Neural cell (in vitro differentiated cells): ENCODE results near the gene LDLRAD2. TPM values are rescaled to one million over a fixed set of nuclear protein-coding genes. Genes with fewer than 3 reads are reported as not detected.

ENCODE experiments used
- H2AFZ ChIP-seq: fragments of 200-600, 300-800 bp; sonication (generic), shearing (Covaris generic); 2 replicates; pipeline ENCODE4 v1.6.0; 2014; ENCODE audit warnings: low read depth, mild to moderate bottlenecking, antibody characterized with exemption, low read length, moderate library complexity
- H3F3A ChIP-seq: fragments of 200-600 bp; shearing (Covaris generic); 2 replicates; pipeline ENCODE4 v1.6.1; 2016; ENCODE audit warnings: mild to moderate bottlenecking, moderate library complexity, mixed read lengths, antibody characterized with exemption, low read length; ENCODE audit not compliant: insufficient read depth, poor library complexity, severe bottlenecking
- H3K27ac ChIP-seq: fragments of 200-600, 300-800 bp; sonication (generic), shearing (Covaris generic); 2 replicates; pipeline ENCODE4 v1.5.1; 2014; ENCODE audit warnings: mild to moderate bottlenecking, low read length, moderate library complexity
- H3K27me3 ChIP-seq: fragments of 300-800, 200-600 bp; sonication (generic), shearing (Covaris generic); 2 replicates; pipeline ENCODE4 v1.6.0; 2014; ENCODE audit warnings: mild to moderate bottlenecking, low read depth, low read length, moderate library complexity; ENCODE audit not compliant: insufficient read depth
- H3K36me3 ChIP-seq: fragments of 300-800, 200-600 bp; sonication (generic), shearing (Covaris generic); 2 replicates; pipeline ENCODE4 v1.5.1; 2014; ENCODE audit warnings: mild to moderate bottlenecking, antibody characterized with exemption, low read length, moderate library complexity; ENCODE audit not compliant: insufficient read depth
- H3K4me2 ChIP-seq: fragments of 300-800, 200-600 bp; sonication (generic), shearing (Covaris generic); 2 replicates; pipeline ENCODE4 v1.6.0; 2014; ENCODE audit warnings: mild to moderate bottlenecking, low read length
- H3K4me3 ChIP-seq: fragments of 300-800, 200-600 bp; sonication (generic), shearing (Covaris generic); 2 replicates; pipeline ENCODE4 v1.5.1; 2014; ENCODE audit warnings: mild to moderate bottlenecking, low read length, moderate library complexity
- H3K79me2 ChIP-seq: fragments of 200-600 bp; shearing (Covaris generic); replicated peaks from 2 replicates; pipeline ENCODE4 v1.6.0; 2014; ENCODE audit warnings: mild to moderate bottlenecking, low read length, moderate library complexity; ENCODE audit not compliant: insufficient read depth
- H3K9ac ChIP-seq: fragments of 300-800, 200-600 bp; sonication (generic), shearing (Covaris generic); 2 replicates; pipeline ENCODE4 v1.6.1; 2016; ENCODE audit warnings: mild to moderate bottlenecking, low read length, mixed read lengths
- H3K9me2 ChIP-seq: fragments of 200-600 bp; shearing (Covaris generic); 2 replicates; pipeline ENCODE4 v1.6.1; 2016; ENCODE audit warnings: mild to moderate bottlenecking, low read length, mixed read lengths; ENCODE audit not compliant: insufficient read depth
- H3K9me3 ChIP-seq: fragments of 200-600, 300-800 bp; sonication (generic), shearing (Covaris generic); 2 replicates; pipeline ENCODE4 v1.6.1; 2016; ENCODE audit warnings: mild to moderate bottlenecking, mixed run types, low read length, moderate library complexity, mixed read lengths
- H4K20me1 ChIP-seq: fragments of 200-600 bp; shearing (Covaris generic); 2 replicates; pipeline ENCODE4 v1.6.1; 2016; ENCODE audit warnings: mild to moderate bottlenecking, mixed run types; ENCODE audit not compliant: insufficient read depth
- CTCF ChIP-seq: fragments of 450-650 bp; IDR thresholded peaks from 2 replicates; pipeline ENCODE4 v1.5.1; 2014; ENCODE audit warnings: antibody characterized with exemption, mild to moderate bottlenecking, moderate library complexity; ENCODE audit not compliant: poor library complexity, severe bottlenecking
- EP300 ChIP-seq: fragments of 450-650 bp; conservative IDR thresholded peaks from 2 replicates; pipeline ENCODE4 v1.6.1; 2014; ENCODE audit warnings: antibody characterized with exemption, mild to moderate bottlenecking, moderate library complexity; ENCODE audit not compliant: poor library complexity, severe bottlenecking
- EZH2 ChIP-seq: fragments of 200-600, 300-800 bp; shearing (Covaris generic), sonication (generic); IDR thresholded peaks from 2 replicates; pipeline ENCODE4 v1.6.1; 2014; ENCODE audit warnings: antibody characterized with exemption, low read length, borderline replicate concordance, mild to moderate bottlenecking; ENCODE audit not compliant: insufficient read depth, poor library complexity, severe bottlenecking
- MXI1 ChIP-seq: fragments of 450-650 bp; conservative IDR thresholded peaks from 2 replicates; pipeline ENCODE4 v1.6.1; 2014; ENCODE audit warnings: antibody characterized with exemption, mild to moderate bottlenecking; ENCODE audit not compliant: poor library complexity, severe bottlenecking
- POLR2AphosphoS5 ChIP-seq: IDR thresholded peaks from 2 replicates; pipeline ENCODE4 v1.6.1; 2012
- RAD21 ChIP-seq: fragments of 450-650 bp; conservative IDR thresholded peaks from 2 replicates; pipeline ENCODE4 v1.6.1; 2014; ENCODE audit warnings: antibody characterized with exemption, mild to moderate bottlenecking, moderate library complexity
- REST ChIP-seq: IDR thresholded peaks from 2 replicates; pipeline ENCODE4 v1.6.1; 2012; ENCODE audit warnings: borderline replicate concordance
- SMC3 ChIP-seq: fragments of 450-650 bp; conservative IDR thresholded peaks from 2 replicates; pipeline ENCODE4 v1.6.1; 2014; ENCODE audit warnings: antibody characterized with exemption, mild to moderate bottlenecking, moderate library complexity; ENCODE audit not compliant: poor library complexity
- TAF1 ChIP-seq: IDR thresholded peaks from 2 replicates; pipeline ENCODE4 v1.6.1; 2012; ENCODE audit warnings: low read depth
- polyA plus RNA-seq: library from polyadenylated mRNA; depleted of rRNA; stranded (reverse); fragments of >200 nt; gene quantifications from 2 replicates; pipeline ENCODE4 v1.2.3, GENCODE V29; 2014

Gene LDLRAD2
- polyA plus RNA-seq, 1 donor from 2014 or later: not detected

- no peak overlapping the region for H3K4me2 ChIP-seq
- no peaks in the 10 kb centered on the region for H3K79me2 ChIP-seq
- H3K27me3 ChIP-seq: no peaks in the 10 kb centered on the region
- H3K27ac ChIP-seq: no peak overlapping the region
- H2AFZ ChIP-seq: no peak overlapping the region
- H3K9me2 ChIP-seq: no peaks in the 10 kb centered on the region
- H3K36me3 ChIP-seq: no peaks in the 10 kb centered on the region
- H3K9ac ChIP-seq: no peak overlapping the region
- H3K4me3 ChIP-seq: no peak overlapping the region
- TF ChIP-seq RAD21 (no peak), POLR2AphosphoS5 (no peak), EZH2 (no peak), TAF1 (no peak), REST (no peak), EP300 (no peak), MXI1 (no peak)
- H3F3A ChIP-seq: no peaks in the 10 kb centered on the region
- H4K20me1 ChIP-seq: no peaks in the 10 kb centered on the region
- no peaks in the 10 kb centered on the region for H3K9me3 ChIP-seq
These were observed 26.5 kb downstream of the LDLRAD2 start for GRCh38 chr1:21838359-21839157.

GRCh38 chr1:21839337-21840037 is 27.4 kb downstream of the LDLRAD2 start:
- Histone ChIP-seq H3K27ac (no peak overlapping the region), H3F3A (no peaks in the 10 kb centered on the region), H3K79me2 (no peaks in the 10 kb centered on the region), H2AFZ (no peak overlapping the region), H3K27me3 (no peaks in the 10 kb centered on the region), H3K4me3 (no peak overlapping the region), H3K9me2 (no peaks in the 10 kb centered on the region), H3K9ac (no peak overlapping the region), H3K4me2 (no peak overlapping the region), H3K36me3 (no peaks in the 10 kb centered on the region), H4K20me1 (no peaks in the 10 kb centered on the region), H3K9me3 (no peaks in the 10 kb centered on the region)
- TF ChIP-seq RAD21 (no peak), REST (no peak), EZH2 (no peak), SMC3 (no peak), POLR2AphosphoS5 (no peak), TAF1 (no peak), EP300 (no peak), CTCF (no peak), MXI1 (no peak)
